Thoracic aorta (tissue), 2 donors: ENCODE results near the gene HPGDS. TPM values are rescaled to one million over a fixed set of nuclear protein-coding genes. Genes with fewer than 3 reads are reported as not detected.
"Not testable (repeated sequence)": the region's sequence is repeated elsewhere in the genome, so short reads cannot be mapped to it uniquely, and the experiment has no call there.

ENCODE experiments used
- ATAC-seq: fragments of 150-250 bp; one replicate; pipeline ENCODE4 v1.8.0; 2017; ENCODE audit warnings: low read depth; ENCODE audit not compliant: insufficient number of reproducible peaks, low FRiP score
- DNase-seq: peaks from one replicate; pipeline ENCODE4 v3.0.0-alpha.2; 2020; ENCODE audit warnings: low spot score
- H3K27ac ChIP-seq, 2 donors: fragments of 200-600 bp; sonication (generic); 1 replicate in 1 of 2; 2 replicates in 1 of 2; pipeline ENCODE4 v1.5.1; 2016; ENCODE audit warnings: mild to moderate bottlenecking in 2 of 2, moderate library complexity in 2 of 2
- H3K27me3 ChIP-seq: fragments of 200-600 bp; sonication (generic); replicated peaks from 2 replicates; pipeline ENCODE4 v1.6.0; 2016; ENCODE audit warnings: mild to moderate bottlenecking; ENCODE audit not compliant: insufficient read depth
- H3K36me3 ChIP-seq: fragments of 200-600 bp; sonication (generic); one replicate; pipeline ENCODE4 v1.5.1; 2016
- H3K4me1 ChIP-seq, 2 donors: fragments of 200-600 bp; sonication (generic); 1 replicate in 1 of 2; 2 replicates in 1 of 2; pipeline versions ENCODE4 v1.5.1 to v1.6.0; 2016; ENCODE audit warnings: low read depth in 2 of 2, mild to moderate bottlenecking in 1 of 2; ENCODE audit not compliant: control insufficient read depth in 1 of 2
- H3K4me3 ChIP-seq: fragments of 200-600 bp; sonication (generic); 2 replicates; pipeline ENCODE4 v1.5.1; 2016; ENCODE audit warnings: mild to moderate bottlenecking
- H3K9me3 ChIP-seq: fragments of 200-600 bp; sonication (generic); 2 replicates; pipeline ENCODE4 v1.5.1; 2016
- total RNA-seq, 2 donors: library from RNA; depleted of rRNA; stranded (reverse); fragments of >200 nt; gene quantifications; one replicate each; pipeline versions ENCODE4 v1.1.0 to v1.2.3, GENCODE V29; 2016
- TF ChIP-seq, protein P1 (sequence below): fragments of 200-600 bp; sonication (generic); IDR thresholded peaks from one replicate; pipeline ENCODE4 v1.5.1; 2019; ENCODE audit warnings: antibody characterized with exemption

The HPGDS gene
- total RNA-seq, 2 donors from 2014 or later, result 2.8 to 16.7 TPM

DNA sequence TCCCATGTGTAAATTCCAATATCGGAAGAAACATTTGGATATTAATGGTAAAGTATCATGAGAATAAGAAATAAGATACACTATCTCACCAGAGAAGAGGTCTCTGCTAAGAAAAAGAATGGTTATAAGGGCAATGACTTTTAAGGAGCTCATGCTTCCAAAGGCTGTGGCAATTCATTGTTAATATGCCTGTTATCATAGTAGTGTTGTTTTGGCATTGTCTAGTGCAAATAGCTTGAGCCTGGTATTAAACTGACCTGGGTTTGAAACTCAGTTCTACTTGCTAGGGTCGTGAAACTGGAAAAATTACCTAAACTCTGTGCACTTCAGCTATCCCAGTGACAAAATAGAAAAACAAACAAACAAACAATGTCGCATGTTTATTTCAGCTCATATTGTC lies 8.8 kb downstream of the HPGDS start:
- DNase-seq (no peak), ATAC-seq (no peak)
- Histone ChIP-seq H3K27ac (no peak overlapping the region), H3K27me3 (no peaks in the 10 kb centered on the region), H3K4me1 (peaks cover 0 to 3% of the 10 kb centered on the region in 2 donors), H3K36me3 (no peaks in the 10 kb centered on the region), H3K9me3 (no peaks in the 10 kb centered on the region), H3K4me3 (no peak overlapping the region)
- TF ChIP-seq, protein P1, sequence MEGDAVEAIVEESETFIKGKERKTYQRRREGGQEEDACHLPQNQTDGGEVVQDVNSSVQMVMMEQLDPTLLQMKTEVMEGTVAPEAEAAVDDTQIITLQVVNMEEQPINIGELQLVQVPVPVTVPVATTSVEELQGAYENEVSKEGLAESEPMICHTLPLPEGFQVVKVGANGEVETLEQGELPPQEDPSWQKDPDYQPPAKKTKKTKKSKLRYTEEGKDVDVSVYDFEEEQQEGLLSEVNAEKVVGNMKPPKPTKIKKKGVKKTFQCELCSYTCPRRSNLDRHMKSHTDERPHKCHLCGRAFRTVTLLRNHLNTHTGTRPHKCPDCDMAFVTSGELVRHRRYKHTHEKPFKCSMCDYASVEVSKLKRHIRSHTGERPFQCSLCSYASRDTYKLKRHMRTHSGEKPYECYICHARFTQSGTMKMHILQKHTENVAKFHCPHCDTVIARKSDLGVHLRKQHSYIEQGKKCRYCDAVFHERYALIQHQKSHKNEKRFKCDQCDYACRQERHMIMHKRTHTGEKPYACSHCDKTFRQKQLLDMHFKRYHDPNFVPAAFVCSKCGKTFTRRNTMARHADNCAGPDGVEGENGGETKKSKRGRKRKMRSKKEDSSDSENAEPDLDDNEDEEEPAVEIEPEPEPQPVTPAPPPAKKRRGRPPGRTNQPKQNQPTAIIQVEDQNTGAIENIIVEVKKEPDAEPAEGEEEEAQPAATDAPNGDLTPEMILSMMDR, result no peak

DNA sequence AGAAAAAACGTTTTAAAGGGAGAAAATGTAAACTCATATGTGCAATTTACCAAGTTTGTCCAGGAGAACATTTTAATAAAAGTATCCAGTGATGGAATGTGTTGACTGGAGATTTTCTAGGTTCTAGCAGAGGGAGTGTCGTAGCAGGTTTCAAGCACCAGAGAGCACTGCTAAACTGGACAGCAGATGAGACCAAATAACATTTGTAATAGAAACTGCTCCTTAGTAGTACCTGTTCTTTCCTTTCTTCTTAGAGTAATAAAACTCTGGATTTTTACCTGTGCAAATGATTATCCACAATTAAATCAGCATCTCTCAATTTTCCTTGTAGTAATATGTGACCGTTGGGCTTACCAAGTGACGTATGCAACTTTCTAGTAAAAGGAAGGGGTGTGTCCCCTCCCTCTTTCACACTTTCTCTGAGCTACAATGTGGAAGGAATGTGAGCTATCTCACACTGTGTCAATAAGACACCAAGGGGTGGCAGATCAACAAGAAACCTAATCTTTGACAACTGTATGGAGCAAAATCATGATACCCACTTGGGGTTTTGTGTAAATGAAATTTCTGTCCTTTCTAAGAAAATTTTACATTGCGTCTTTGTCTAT lies 9.5 kb downstream of the HPGDS start:
- TF ChIP-seq, protein P1, result no peak
- ATAC-seq (no peak), DNase-seq (no peak)
- H3K4me1 ChIP-seq, result peaks cover 0 to 3% of the 10 kb centered on the region in 2 donors
- H3K36me3 ChIP-seq, result no peaks in the 10 kb centered on the region
- no peak overlapping the region for H3K27ac ChIP-seq
- H3K27me3 ChIP-seq, result no peaks in the 10 kb centered on the region
- H3K4me3 ChIP-seq, result no peak overlapping the region
- H3K9me3 ChIP-seq, result no peaks in the 10 kb centered on the region

GRCh38 chr4:94329933-94330332 lies 12.7 kb downstream of the HPGDS start:
- ATAC-seq (no peak), DNase-seq (no peak)
- Histone ChIP-seq H3K4me1 (peaks cover 0 to 2% of the 10 kb centered on the region in 2 donors), H3K9me3 (peaks cover 21% of the 10 kb centered on the region), H3K27ac (no peak overlapping the region), H3K4me3 (no peak overlapping the region), H3K27me3 (no peaks in the 10 kb centered on the region), H3K36me3 (no peaks in the 10 kb centered on the region)
- TF ChIP-seq, protein P1, result no peak

DNA sequence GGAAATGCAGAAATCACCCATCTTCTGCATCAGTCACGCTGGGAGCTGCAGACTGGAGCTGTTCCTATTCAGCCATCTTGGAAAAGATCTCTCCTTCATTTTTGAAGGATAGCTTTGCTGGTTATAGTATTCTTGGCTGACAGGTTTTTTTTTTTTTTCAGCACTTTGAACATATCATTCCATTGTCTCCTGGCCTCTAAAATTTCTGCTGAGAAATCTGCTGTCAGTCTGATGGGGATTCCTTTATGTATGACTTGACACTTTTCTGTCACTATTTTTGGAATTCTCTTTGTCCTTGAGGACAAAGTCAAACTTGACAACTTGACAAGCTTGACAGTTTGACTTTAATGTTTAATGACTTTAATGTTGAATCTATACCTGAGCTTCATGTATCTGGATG lies 16.8 kb downstream of the HPGDS start:
- Histone ChIP-seq H3K36me3 (no peaks in the 10 kb centered on the region), H3K4me3 (no peak overlapping the region), H3K9me3 (peaks cover 24% of the 10 kb centered on the region), H3K4me1 (no peaks in the 10 kb centered on the region), H3K27me3 (no peaks in the 10 kb centered on the region), H3K27ac (no peak overlapping the region)
- ATAC-seq (no peak), DNase-seq (no peak)
- TF ChIP-seq, protein P1, result no peak

- H3K4me1 ChIP-seq, DNase-seq, ATAC-seq, H3K36me3 ChIP-seq, H3K4me3 ChIP-seq, H3K27me3 ChIP-seq, H3K27ac ChIP-seq, H3K9me3 ChIP-seq: not testable (repeated sequence)
Measured at GRCh38 chr4:94319927-94320326, 22.7 kb downstream of the HPGDS start.

GRCh38 chr4:94307231-94307871 lies 35.3 kb downstream of the HPGDS start:
- TF ChIP-seq, protein P1, result no peak
- H3K36me3 ChIP-seq, result no peaks in the 10 kb centered on the region
- no peak for ATAC-seq

More at GRCh38 chr4:94307231-94307871, 35.3 kb downstream of the HPGDS start:
- Histone ChIP-seq H3K4me3 (no peak overlapping the region), H3K27me3 (no peaks in the 10 kb centered on the region), H3K9me3 (no peaks in the 10 kb centered on the region), H3K27ac (no peak overlapping the region), H3K4me1 (no peaks in the 10 kb centered on the region)
- no peak for DNase-seq
